Measurements from ENCODE around the gene NEU2.

The NEU2 gene

DNA sequence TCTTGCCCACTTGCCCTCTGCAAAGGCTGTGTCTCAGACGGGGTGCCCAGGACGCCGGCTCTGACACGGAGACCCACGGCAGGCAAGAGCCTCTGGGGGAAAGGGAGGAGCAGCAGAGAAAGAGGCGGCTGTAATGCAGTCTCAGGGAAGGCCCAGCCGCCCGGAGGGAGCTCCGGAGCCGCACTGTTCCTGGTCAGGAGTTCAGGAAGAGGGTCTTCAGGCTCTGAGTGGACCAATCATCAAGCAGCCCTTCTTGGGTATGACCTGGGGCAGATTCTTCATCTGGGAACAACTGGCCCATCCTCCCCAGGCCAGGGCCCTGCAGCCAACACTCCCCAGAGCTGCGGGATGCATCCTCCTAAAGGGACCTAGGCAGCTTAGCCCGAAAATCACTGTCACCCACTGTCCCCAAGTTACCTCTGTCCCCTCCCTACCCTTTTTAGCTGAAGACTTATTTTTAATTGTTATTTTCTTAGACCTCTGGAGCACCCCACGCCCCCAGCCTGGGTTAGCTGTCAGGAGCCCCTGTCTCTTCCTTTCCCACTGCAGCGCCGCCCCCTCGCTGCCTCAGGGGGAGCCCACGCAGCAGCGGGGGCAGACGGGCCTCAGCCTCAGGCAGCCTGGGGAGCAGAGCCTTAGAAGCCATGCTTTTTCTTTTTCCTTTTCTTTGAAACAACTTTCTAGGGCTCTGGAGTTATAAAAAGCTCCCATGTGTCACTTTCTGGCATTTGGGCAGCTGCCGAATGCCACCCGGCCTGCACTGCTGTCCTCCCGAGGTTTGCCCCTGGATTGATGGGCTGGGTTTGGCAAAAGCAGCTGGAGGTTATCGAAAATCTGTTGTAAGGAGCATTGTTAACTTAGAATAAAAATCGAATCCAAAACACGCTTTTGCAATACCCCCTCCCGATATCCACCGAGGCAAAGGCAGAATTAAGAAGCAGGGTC, 644 bp upstream of the NEU2 start:
- Histone ChIP-seq H3K27ac (no peak overlapping the region), H3K9ac (no peak overlapping the region), H3K27me3 (ENCODE audit: control insufficient read depth, insufficient read depth, low read length) (no peaks in the 10 kb centered on the region), H3K9me3 (ENCODE audit: control insufficient read depth, low read length) (no peaks in the 10 kb centered on the region), H3K36me3 (ENCODE audit: control insufficient read depth, insufficient read depth, low read length) (no peaks in the 10 kb centered on the region), H3K4me1 (no peaks in the 10 kb centered on the region), H3K79me2 (no peaks in the 10 kb centered on the region), H3K4me3 (ENCODE audit: low read depth, low read length) (no peak overlapping the region), H3K4me2 (ENCODE audit: low read length) (no peak overlapping the region), H2AFZ (no peak overlapping the region)
- TF ChIP-seq, protein P1, sequence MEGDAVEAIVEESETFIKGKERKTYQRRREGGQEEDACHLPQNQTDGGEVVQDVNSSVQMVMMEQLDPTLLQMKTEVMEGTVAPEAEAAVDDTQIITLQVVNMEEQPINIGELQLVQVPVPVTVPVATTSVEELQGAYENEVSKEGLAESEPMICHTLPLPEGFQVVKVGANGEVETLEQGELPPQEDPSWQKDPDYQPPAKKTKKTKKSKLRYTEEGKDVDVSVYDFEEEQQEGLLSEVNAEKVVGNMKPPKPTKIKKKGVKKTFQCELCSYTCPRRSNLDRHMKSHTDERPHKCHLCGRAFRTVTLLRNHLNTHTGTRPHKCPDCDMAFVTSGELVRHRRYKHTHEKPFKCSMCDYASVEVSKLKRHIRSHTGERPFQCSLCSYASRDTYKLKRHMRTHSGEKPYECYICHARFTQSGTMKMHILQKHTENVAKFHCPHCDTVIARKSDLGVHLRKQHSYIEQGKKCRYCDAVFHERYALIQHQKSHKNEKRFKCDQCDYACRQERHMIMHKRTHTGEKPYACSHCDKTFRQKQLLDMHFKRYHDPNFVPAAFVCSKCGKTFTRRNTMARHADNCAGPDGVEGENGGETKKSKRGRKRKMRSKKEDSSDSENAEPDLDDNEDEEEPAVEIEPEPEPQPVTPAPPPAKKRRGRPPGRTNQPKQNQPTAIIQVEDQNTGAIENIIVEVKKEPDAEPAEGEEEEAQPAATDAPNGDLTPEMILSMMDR (IDR thresholded peaks at IDR 0.05), result no peak

DNA sequence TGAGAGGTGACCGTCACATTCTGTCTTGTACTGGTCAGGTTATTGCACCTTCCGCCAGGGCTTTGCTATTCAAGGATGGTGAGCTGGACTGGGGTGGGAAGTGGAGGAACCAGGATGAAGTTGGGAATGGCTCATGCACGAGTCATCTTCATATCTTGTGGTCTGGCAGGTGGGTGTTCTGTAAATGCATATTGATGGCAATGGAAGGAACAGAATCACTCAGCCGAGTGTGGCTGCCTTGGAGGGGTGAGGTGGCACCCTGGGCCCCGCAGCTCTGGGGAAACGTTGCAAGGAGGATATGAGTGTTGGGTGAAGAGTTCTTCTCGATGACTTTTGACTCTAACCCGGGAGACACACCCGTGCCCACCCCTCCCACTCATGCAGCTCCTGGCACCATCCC, 1.2 kb downstream of the NEU2 start:
- no peak overlapping the region for H3K4me3 ChIP-seq (ENCODE audit: low read depth, low read length)
- H3K9ac ChIP-seq, result no peak overlapping the region
- no peaks in the 10 kb centered on the region for H3K36me3 ChIP-seq (ENCODE audit: control insufficient read depth, insufficient read depth, low read length)
- H3K27me3 ChIP-seq (ENCODE audit: control insufficient read depth, insufficient read depth, low read length), result no peaks in the 10 kb centered on the region
- no peaks in the 10 kb centered on the region for H3K9me3 ChIP-seq (ENCODE audit: control insufficient read depth, low read length)
- H3K4me1 ChIP-seq, result no peaks in the 10 kb centered on the region
- no peak overlapping the region for H3K27ac ChIP-seq
- H3K79me2 ChIP-seq, result no peaks in the 10 kb centered on the region
- no peak overlapping the region for H3K4me2 ChIP-seq (ENCODE audit: low read length)
- TF ChIP-seq, protein P1 (IDR thresholded peaks at IDR 0.05), result no peak
- no peak overlapping the region for H2AFZ ChIP-seq

DNA sequence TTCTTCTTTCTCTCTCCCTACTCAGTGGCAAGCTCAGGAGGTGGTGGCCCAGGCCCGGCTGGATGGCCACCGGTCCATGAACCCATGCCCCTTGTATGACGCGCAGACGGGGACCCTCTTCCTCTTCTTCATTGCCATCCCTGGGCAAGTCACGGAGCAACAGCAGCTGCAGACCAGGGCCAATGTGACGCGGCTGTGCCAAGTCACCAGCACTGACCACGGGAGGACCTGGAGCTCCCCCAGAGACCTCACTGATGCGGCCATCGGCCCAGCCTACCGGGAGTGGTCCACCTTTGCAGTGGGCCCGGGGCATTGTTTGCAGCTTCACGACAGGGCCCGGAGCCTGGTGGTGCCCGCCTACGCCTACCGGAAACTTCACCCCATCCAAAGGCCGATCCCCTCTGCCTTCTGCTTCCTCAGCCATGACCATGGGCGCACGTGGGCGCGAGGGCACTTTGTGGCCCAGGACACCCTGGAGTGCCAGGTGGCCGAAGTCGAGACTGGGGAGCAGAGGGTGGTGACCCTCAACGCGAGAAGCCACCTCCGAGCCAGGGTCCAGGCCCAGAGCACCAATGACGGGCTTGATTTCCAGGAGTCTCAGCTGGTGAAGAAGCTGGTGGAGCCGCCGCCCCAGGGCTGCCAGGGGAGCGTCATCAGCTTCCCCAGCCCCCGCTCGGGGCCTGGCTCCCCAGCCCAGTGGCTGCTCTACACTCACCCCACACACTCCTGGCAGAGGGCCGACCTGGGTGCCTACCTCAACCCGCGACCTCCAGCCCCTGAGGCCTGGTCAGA, 1.8 kb downstream of the NEU2 start:
- no peak overlapping the region for H3K9ac ChIP-seq
- no peaks in the 10 kb centered on the region for H3K9me3 ChIP-seq (ENCODE audit: control insufficient read depth, low read length)
- TF ChIP-seq, protein P1 (IDR thresholded peaks at IDR 0.05), result no peak
- no peaks in the 10 kb centered on the region for H3K4me1 ChIP-seq
- no peak overlapping the region for H3K4me2 ChIP-seq (ENCODE audit: low read length)
- H3K4me3 ChIP-seq (ENCODE audit: low read depth, low read length), result no peak overlapping the region
- no peaks in the 10 kb centered on the region for H3K79me2 ChIP-seq
- H3K27me3 ChIP-seq (ENCODE audit: control insufficient read depth, insufficient read depth, low read length), result no peaks in the 10 kb centered on the region
- H2AFZ ChIP-seq, result no peak overlapping the region
- no peak overlapping the region for H3K27ac ChIP-seq
- no peaks in the 10 kb centered on the region for H3K36me3 ChIP-seq (ENCODE audit: control insufficient read depth, insufficient read depth, low read length)

DNA sequence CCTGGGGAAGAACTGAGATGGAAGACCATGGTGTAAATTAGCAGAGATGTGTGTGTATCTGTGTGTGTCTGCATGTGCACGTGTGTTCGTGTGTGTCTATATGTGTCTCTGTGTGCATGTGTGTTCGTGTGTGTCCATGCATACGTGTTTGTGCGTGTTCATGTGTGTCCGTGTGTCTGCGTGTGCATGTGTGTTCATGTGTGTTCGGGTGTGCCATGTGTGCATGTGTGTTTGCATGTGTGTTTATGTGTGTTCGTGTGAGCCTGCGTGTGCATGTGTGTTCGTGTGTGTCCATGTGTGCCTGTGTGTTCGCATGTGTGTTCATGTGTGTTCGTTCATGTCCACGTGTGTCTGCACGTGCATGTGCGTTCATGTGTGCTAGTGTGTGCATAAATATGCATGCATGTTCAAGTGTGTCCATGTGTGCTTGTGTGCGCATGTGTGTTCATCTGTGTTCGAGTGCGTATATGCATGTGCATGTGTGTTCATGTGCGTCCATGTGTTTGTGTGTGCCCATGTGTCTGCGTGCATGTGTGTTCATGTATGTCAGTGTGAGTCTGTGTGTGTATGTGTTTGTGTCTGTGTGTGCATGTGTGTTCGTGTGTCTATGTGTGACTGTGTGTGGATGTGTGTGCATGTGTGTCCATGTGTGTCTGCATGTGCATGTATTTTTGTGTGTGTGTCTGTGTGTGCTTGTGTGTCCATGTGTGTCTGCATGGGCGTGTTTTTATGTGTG, 3.1 kb downstream of the NEU2 start:
- Histone ChIP-seq H3K4me2 (ENCODE audit: low read length) (no peak overlapping the region), H3K79me2 (no peaks in the 10 kb centered on the region), H3K4me1 (no peaks in the 10 kb centered on the region), H2AFZ (no peak overlapping the region), H3K36me3 (ENCODE audit: control insufficient read depth, insufficient read depth, low read length) (no peaks in the 10 kb centered on the region), H3K27ac (no peak overlapping the region), H3K4me3 (ENCODE audit: low read depth, low read length) (no peak overlapping the region), H3K27me3 (ENCODE audit: control insufficient read depth, insufficient read depth, low read length) (no peaks in the 10 kb centered on the region), H3K9me3 (ENCODE audit: control insufficient read depth, low read length) (no peaks in the 10 kb centered on the region), H3K9ac (no peak overlapping the region)
- TF ChIP-seq, protein P1 (IDR thresholded peaks at IDR 0.05), result no peak

All from parathyroid adenoma (tissue), 2 donors.